ENCODE measurements around the gene KRT222. TPM values are rescaled to one million over a fixed set of nuclear protein-coding genes. Genes with fewer than 3 reads are reported as not detected.

Gene KRT222
- total RNA-seq, 4 donors from 2014 or later = 0.50 to 5.7 (median 2.3) TPM

DNA sequence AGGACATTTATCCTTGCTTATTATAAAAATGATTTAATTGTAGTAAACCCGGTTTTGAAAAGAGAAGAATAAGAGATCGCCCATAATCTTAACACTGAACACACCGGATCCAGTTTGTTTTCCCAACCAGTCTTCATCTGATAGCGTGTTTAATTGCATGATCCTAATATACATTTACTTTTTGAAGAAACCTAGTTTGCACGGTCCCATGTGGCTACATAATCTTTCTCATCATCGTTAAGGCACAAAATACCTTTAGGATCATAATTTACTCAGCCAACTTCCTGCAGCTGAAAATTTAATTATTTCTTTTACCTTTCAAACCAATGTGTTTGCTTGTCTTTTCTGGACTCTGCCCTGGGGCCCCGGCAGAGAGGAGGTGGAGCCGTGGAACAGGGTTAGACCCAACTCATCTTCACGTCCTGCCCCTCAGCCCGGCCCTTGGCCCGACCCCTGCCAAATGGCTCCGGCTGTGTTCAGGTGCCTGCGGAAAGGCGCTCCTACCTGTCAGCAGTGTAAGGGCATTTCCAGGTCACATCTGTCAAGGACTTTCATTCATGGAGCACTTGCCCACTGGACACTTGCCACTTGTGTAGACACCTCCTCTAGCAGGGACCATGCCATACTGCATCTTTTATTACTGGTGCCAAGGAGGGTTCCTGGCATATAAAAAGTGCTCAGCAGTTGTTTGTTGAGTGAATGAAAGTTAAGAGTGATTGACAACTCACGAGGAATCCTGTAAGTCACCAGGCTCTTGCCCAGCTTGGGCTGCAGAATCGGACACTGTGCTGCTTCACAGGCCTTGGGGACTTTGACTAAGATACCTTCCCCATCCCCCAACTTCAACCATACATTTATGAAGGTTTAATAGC lies 46.0 kb downstream of the KRT222 start:
- H3K9me3 ChIP-seq = no peaks in the 10 kb centered on the region
- intact Hi-C loops (cut with DNase I) = loop anchor here (5.0 kb wide), 1 partner anchor 173 kb away; no protein-coding TSS in a partner anchor
- DNase-seq = no peak
- WGBS, 2 donors = 78 to 85% methylated on average over 16 of the region's 16 CpGs
- no peaks in the 10 kb centered on the region for H3K27me3 ChIP-seq
- H3K4me1 ChIP-seq = peaks cover 0 to 6% of the 10 kb centered on the region in 2 donors
- no peak overlapping the region for H3K27ac ChIP-seq
- TF ChIP-seq, protein P1, sequence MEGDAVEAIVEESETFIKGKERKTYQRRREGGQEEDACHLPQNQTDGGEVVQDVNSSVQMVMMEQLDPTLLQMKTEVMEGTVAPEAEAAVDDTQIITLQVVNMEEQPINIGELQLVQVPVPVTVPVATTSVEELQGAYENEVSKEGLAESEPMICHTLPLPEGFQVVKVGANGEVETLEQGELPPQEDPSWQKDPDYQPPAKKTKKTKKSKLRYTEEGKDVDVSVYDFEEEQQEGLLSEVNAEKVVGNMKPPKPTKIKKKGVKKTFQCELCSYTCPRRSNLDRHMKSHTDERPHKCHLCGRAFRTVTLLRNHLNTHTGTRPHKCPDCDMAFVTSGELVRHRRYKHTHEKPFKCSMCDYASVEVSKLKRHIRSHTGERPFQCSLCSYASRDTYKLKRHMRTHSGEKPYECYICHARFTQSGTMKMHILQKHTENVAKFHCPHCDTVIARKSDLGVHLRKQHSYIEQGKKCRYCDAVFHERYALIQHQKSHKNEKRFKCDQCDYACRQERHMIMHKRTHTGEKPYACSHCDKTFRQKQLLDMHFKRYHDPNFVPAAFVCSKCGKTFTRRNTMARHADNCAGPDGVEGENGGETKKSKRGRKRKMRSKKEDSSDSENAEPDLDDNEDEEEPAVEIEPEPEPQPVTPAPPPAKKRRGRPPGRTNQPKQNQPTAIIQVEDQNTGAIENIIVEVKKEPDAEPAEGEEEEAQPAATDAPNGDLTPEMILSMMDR (IDR thresholded peaks at IDR 0.05) = no peak
- TF ChIP-seq POLR2A (IDR thresholded peaks at IDR 0.05) = no peak
- no peaks in the 10 kb centered on the region for H3K36me3 ChIP-seq
- no peak overlapping the region for H3K4me3 ChIP-seq (replicated peaks in 1 of 3)

DNA sequence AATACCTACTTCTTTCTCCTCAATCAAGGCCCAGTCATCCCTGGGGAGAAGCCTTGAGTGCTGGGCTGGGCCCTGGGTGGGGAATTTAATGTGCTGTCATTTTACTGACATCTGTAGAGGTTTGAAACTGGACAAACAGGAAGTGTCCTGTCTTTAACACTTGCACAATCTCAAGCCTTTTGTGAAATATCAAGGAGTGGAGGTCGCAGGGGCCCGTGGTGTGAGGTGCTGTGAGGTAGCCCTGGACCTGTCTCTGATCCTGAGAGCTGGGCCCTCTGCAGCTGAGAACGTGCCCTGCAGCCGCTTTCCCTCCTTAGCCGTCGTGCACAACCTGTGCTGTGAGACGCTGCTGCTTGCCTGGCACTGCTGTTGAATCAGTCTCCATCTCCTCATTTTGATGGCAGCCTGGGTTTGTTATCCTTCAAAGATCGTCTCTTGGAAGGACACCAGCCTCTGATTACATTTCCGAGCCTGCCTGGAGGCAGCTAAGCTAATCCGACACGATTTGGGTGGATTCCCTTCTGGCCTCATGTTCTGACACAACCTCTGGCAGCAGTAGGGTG lies 47.2 kb downstream of the KRT222 start:
- WGBS, 2 donors = 71 to 75% methylated on average over 11 of the region's 11 CpGs
- Histone ChIP-seq H3K9me3 (no peaks in the 10 kb centered on the region), H3K4me1 (peaks cover 0 to 6% of the 10 kb centered on the region in 2 donors), H3K27me3 (no peaks in the 10 kb centered on the region), H3K36me3 (no peaks in the 10 kb centered on the region), H3K4me3 (replicated peaks in 1 of 3) (no peak overlapping the region), H3K27ac (no peak overlapping the region)
- no peak for TF ChIP-seq POLR2A (IDR thresholded peaks at IDR 0.05)
- TF ChIP-seq, protein P1 (IDR thresholded peaks at IDR 0.05) = no peak
- no peak for DNase-seq
- intact Hi-C loops (cut with DNase I) = loop anchor here (5.0 kb wide), 1 partner anchor 175 kb away; no protein-coding TSS in a partner anchor

DNA sequence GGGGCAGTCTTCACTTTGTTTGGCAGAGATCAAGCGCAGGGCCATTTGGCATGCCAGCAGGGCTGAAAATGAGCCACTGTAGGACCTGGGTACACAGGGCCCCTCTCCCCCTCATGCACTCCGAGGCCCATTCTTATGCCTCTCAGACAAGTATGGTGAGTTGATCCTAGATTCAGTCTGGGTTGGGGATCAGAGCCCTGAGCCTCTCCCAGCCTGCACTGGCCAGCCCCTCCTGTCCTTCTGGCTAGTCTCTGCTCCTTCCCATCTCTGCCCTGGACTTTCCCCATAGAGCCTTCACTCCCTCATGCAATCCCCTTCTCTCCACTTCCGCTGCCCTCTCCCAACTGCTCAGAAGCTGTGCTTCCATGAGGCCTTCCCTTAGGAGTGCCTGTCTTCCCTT lies 48.4 kb downstream of the KRT222 start:
- Histone ChIP-seq H3K27me3 (no peaks in the 10 kb centered on the region), H3K27ac (no peak overlapping the region), H3K36me3 (no peaks in the 10 kb centered on the region), H3K9me3 (no peaks in the 10 kb centered on the region), H3K4me3 (replicated peaks in 1 of 3) (no peak overlapping the region), H3K4me1 (peaks cover 0 to 6% of the 10 kb centered on the region in 2 donors)
- intact Hi-C loops (cut with DNase I) = loop anchor here (5.0 kb wide), 1 partner anchor 176 kb away; no protein-coding TSS in a partner anchor
- no peak for DNase-seq
- TF ChIP-seq POLR2A (IDR thresholded peaks at IDR 0.05) = no peak
- TF ChIP-seq, protein P1 (IDR thresholded peaks at IDR 0.05) = no peak
- WGBS, 2 donors = 82 to 88% methylated on average over 3 of the region's 3 CpGs

DNA sequence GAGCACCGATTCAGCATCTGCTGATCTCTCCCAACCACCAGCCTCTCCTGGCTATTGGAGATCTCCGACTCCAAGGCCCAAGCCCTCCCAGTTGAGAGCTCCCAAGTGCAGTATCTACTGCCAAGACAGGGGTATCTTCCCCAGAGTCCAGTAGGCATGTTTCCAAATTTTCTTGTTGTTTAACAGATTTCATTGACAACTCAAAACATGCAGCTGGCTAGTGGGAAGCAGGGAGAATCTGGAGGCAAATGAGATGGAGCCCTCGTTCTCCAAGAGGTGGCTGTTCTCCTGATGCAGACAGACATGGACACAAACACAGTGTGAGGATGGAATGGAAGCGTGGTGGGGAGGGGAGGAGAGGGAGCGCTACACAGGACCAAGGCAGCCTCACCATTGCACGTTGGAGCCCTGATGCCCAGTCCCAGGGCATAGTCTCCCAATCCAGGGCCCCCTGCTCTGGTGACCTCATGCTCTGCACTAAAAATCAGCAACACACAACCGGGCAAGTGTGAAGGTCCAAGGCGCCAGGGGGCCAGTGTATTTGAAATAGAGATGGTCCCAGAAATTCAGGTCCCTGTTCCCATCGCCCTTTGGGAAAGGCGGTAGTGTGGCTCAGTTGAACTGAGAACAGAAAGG lies 49.0 kb downstream of the KRT222 start:
- WGBS, 2 donors = 70% methylated on average over 10 of the region's 10 CpGs
- intact Hi-C loops (cut with DNase I) = loop anchor here (5.0 kb wide), 1 partner anchor 176 kb away; no protein-coding TSS in a partner anchor
- no peak for TF ChIP-seq POLR2A (IDR thresholded peaks at IDR 0.05)
- TF ChIP-seq, protein P1 (IDR thresholded peaks at IDR 0.05) = no peak

More for the DNA sequence above, 49.0 kb downstream of the KRT222 start:
- Histone ChIP-seq H3K4me1 (peaks cover 0 to 6% of the 10 kb centered on the region in 2 donors), H3K9me3 (no peaks in the 10 kb centered on the region), H3K27ac (no peak overlapping the region), H3K4me3 (replicated peaks in 1 of 3) (no peak overlapping the region), H3K27me3 (no peaks in the 10 kb centered on the region), H3K36me3 (no peaks in the 10 kb centered on the region)
- no peak for DNase-seq
